LHCN-M2 (cell line): ENCODE data around the gene CD84. TPM values are rescaled to one million over a fixed set of nuclear protein-coding genes. Genes with fewer than 3 reads are reported as not detected.
"Not testable (repeated sequence)": the region's sequence is repeated elsewhere in the genome, so short reads cannot be mapped to it uniquely, and the experiment has no call there.

Experiments
- DNase-seq: peaks from one replicate; pipeline ENCODE4 v3.0.0-alpha.2; 2012; ENCODE audit warnings: low read depth
- total RNA-seq: library from RNA; depleted of rRNA; stranded (reverse); fragments of >200 nt; gene quantifications from 2 replicates; pipeline ENCODE4 v1.2.3, GENCODE V29; 2014; rRNA removed

Gene CD84
- total RNA-seq, 1 experiment from 2014 or later: not detected

- not testable (repeated sequence) for DNase-seq
Observed at GRCh38 chr1:160517519-160517918, 61.8 kb downstream of the CD84 start.

DNA sequence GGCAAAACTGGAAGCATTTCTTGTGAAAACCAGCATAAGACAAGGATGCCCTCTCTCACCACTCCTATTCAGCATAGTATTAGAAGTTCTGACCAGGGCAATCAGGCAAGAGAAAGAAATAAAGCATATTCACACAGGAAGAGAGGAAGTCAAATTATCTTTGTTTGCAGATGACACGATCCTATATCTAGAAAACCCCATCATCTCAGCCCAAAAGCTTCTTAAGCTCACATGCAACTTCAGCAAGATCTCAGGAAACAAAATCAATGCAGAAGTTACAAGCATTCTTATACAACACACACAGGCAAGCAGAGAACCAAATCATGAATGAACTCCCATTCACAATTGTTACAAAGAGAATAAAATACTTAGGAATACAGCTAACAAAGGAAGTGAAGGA, 63.4 kb downstream of the CD84 start:
- DNase-seq: not testable (repeated sequence)

GRCh38 chr1:160504651-160505050, 74.6 kb downstream of the CD84 start:
- DNase-seq: no peak

DNA sequence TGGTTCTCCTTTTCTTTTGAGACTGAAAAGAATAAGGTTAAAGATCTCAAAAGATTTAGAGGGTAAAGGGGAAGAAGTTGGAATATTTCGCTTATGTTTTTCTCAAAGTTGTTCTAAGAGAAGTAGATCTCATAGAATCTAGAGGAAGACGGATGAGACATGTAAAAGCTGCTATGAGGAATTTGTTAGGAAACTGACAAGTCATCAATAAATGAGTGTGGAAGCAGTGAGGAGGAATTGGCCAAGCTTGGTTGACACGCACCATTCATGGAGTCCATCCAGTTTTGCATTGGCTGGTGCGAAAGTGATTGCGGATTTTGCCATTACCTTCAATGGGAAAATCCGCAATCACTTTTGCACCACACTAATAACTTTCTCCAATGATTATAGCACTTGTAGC, 76.2 kb downstream of the CD84 start:
- no peak for DNase-seq

- DNase-seq: no peak
Observed at GRCh38 chr1:160500321-160500990, 78.8 kb downstream of the CD84 start.

DNA sequence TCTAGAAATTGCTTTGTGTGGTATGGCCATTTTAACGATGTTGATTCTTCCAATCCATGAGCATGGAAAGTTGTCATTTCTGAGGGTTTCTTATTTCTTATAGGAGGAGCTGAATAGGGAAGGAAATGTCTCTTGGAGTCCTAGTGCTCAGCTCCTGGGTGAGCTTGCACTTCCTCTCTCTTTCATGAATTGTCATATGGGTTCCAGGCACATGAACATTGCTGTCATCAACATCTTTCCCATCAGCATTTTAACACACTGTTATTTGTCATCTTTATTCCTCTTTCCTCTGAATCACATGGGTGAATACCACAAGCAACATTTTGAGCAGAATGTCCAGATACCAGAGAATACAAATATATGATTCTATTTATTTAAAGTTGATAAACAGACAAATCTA, 79.7 kb downstream of the CD84 start:
- DNase-seq: no peak

- not testable (repeated sequence) for DNase-seq
Observed at GRCh38 chr1:160498301-160499065, 80.8 kb downstream of the CD84 start.

DNA sequence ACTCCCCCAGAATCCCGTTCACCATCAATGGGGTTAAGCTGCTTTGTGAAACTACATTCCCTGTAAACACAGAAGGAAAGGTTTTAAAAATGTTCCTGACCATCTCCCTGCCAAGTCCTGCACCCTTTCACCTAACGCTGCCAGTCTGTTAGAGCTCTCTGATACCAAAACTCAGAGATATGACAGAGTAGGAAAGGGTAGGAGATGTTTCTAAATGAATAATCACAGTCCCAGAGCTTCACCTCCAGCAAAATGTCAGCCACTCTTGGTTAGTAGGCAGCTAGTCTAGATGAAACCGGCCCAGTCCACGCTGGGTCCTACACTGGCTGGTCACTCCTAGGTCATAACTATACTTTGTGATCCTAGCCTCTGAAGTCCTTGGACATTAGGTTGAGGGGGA, 83.0 kb downstream of the CD84 start:
- no peak for DNase-seq

- DNase-seq: peak; percentile 1
Observed at GRCh38 chr1:160494620-160495019, 84.7 kb downstream of the CD84 start.

- no peak for DNase-seq
Observed at GRCh38 chr1:160492617-160493016, 86.7 kb downstream of the CD84 start.

- DNase-seq: no peak
Observed at GRCh38 chr1:160491981-160492380, 87.3 kb downstream of the CD84 start.

Other genes starting within 250 kb of the CD84 start
- 130 and 149 TPM in 2 replicates for gene COPA, start 236.2 kb downstream of the CD84 start, total RNA-seq
- gene NCSTN, start 236.1 kb downstream of the CD84 start, total RNA-seq: 82.5 and 95.6 TPM in 2 replicates
- 0.13 TPM in 1 of 2 replicates, not detected in the other for gene NHLH1, start 212.4 kb downstream of the CD84 start, total RNA-seq
- under 0.01 TPM in 1 of 2 replicates, not detected in the other for gene VANGL2, start 178.9 kb downstream of the CD84 start, total RNA-seq
- gene SLAMF6, start 56.2 kb downstream of the CD84 start, total RNA-seq: not detected in 2 replicates
- gene SLAMF1, start 67.5 kb upstream of the CD84 start, total RNA-seq: 0.38 TPM in 1 of 2 replicates, not detected in the other
- gene CD48, start 132.3 kb upstream of the CD84 start, total RNA-seq: not detected in 2 replicates
- gene SLAMF7, start 159.8 kb upstream of the CD84 start, total RNA-seq: not detected in 2 replicates
- not detected in 2 replicates for gene LY9, start 216.7 kb upstream of the CD84 start, total RNA-seq